ENCODE measurements around the gene NPW. TPM values are rescaled to one million over a fixed set of nuclear protein-coding genes. Genes with fewer than 3 reads are reported as not detected.

The NPW gene
- total and polyA plus RNA-seq, 2 of the 8 experiments (the other 6 are each of a cell fraction or from before 2014, with no cell fraction given): 4.0 to 10.3 TPM

DNA sequence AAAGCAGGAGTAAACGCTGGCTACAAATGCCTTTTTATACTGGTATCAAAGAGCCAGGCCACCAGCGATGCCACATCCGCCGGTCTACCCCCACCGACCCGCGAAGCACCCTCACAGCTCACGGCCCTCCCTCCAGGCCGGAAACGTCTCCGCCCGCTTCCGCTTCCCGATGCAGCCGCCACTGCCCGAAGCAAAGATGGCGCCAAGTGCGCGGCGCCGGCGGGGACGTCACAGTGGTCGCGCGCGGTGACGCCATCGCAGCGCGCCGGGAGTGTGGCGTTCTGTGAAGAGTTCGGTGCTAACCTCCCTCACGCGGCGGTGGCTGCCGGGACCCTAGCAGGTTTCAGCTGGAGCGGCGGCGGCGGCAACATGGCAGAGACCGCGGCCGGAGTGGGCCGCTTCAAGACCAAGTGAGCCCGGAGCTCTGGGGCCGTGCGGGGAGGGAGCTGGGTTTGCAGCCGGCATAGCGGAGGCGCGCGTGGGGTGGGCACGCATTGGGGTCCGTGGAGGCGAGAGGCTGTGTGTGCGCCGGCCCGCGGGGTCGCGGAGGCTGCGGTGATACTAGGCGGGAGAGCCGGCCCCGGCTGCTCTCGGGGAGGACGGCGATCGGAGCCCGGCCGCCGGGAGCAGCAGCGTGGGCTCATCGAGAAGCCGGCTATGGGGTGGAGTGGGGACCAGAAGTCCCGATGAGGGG is 47.6 kb upstream of the NPW start, which contains the start of gene TBL3 (continued):
- TF ChIP-seq FOSL1 (IDR thresholded peaks at IDR 0.05; ENCODE audit: insufficient read depth, low read depth, low read length): no peak
- TF ChIP-seq CBX8 (IDR thresholded peaks at IDR 0.05; ENCODE audit: borderline replicate concordance, low read depth, low read length): no peak
- TF ChIP-seq, protein P1, sequence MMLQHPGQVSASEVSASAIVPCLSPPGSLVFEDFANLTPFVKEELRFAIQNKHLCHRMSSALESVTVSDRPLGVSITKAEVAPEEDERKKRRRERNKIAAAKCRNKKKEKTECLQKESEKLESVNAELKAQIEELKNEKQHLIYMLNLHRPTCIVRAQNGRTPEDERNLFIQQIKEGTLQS (IDR thresholded peaks at IDR 0.05; ENCODE audit: insufficient read depth, low read depth, low read length): peak; percentile 100
- peak; percentile 76 to 99; a peak in 2 of 4 replicates for TF ChIP-seq SIN3A (conservative IDR thresholded peaks at IDR 0.05 in 1 of 2, IDR thresholded peaks at IDR 0.05 in 1 of 2; ENCODE audit: low read depth in 1 of 2, low read length in 2 of 2)
- peak; percentile 90 for TF ChIP-seq ASH2L (IDR thresholded peaks at IDR 0.05; ENCODE audit: low read length)
- TF ChIP-seq YY1 (IDR thresholded peaks at IDR 0.05; ENCODE audit: low read depth, low read length): peak; percentile 100
- TF ChIP-seq RXRA (IDR thresholded peaks at IDR 0.05; ENCODE audit: insufficient read depth, low read depth, low read length): no peak
- TF ChIP-seq SUZ12 (IDR thresholded peaks at IDR 0.05; ENCODE audit: low read length): no peak
- TF ChIP-seq EP300 (IDR thresholded peaks at IDR 0.05; ENCODE audit: borderline replicate concordance in 1 of 2, low read depth in 2 of 2, low read length in 2 of 2): peak in 1 of 2 experiments; percentile 38; a peak in 1 of 3 replicates
- TF ChIP-seq KDM1A (IDR thresholded peaks at IDR 0.05; ENCODE audit: borderline replicate concordance, low read length): no peak
- peak; percentile 77 for TF ChIP-seq TBP (IDR thresholded peaks at IDR 0.05; ENCODE audit: low read depth, low read length)
- TF ChIP-seq POLR2AphosphoS5 (IDR thresholded peaks at IDR 0.05; ENCODE audit: low read depth, low read length): peak; percentile 90
- TF ChIP-seq SP1 (IDR thresholded peaks at IDR 0.05; ENCODE audit: low read depth, low read length): peak; percentile 82
- no peak for TF ChIP-seq CEBPB (IDR thresholded peaks at IDR 0.05; ENCODE audit: low read depth, low read length)
- peak; percentile 96; the same call in 1 of the 2 replicates for TF ChIP-seq RBBP5 (IDR thresholded peaks at IDR 0.05; ENCODE audit: borderline replicate concordance, low read depth, low read length)
- 0 out of 2 replicates have a peak, but pooled peaks have one; percentile 57 for TF ChIP-seq TCF12 (IDR thresholded peaks at IDR 0.05; ENCODE audit: low read depth, low read length)
- TF ChIP-seq PHF8 (conservative IDR thresholded peaks at IDR 0.05; ENCODE audit: low read depth, low read length): peak; percentile 82
- TF ChIP-seq RFX5 (IDR thresholded peaks at IDR 0.05; ENCODE audit: borderline replicate concordance, low read depth, low read length): no peak
- TF ChIP-seq CTCF (IDR thresholded peaks at IDR 0.05; ENCODE audit: control extremely low read depth in 1 of 3, insufficient read depth in 1 of 3, low read depth in 1 of 3, low read length in 3 of 3): 0 out of 4 replicates have a peak, but pooled peaks of 1 of the 3 experiments have one; percentile 14
- no peak for TF ChIP-seq NRF1 (IDR thresholded peaks at IDR 0.05; ENCODE audit: low read depth, low read length)
- no peak for TF ChIP-seq SIRT6 (IDR thresholded peaks at IDR 0.05; ENCODE audit: low read length)
